Measurements from ENCODE around the gene BTK.

BTK gene

DNA sequence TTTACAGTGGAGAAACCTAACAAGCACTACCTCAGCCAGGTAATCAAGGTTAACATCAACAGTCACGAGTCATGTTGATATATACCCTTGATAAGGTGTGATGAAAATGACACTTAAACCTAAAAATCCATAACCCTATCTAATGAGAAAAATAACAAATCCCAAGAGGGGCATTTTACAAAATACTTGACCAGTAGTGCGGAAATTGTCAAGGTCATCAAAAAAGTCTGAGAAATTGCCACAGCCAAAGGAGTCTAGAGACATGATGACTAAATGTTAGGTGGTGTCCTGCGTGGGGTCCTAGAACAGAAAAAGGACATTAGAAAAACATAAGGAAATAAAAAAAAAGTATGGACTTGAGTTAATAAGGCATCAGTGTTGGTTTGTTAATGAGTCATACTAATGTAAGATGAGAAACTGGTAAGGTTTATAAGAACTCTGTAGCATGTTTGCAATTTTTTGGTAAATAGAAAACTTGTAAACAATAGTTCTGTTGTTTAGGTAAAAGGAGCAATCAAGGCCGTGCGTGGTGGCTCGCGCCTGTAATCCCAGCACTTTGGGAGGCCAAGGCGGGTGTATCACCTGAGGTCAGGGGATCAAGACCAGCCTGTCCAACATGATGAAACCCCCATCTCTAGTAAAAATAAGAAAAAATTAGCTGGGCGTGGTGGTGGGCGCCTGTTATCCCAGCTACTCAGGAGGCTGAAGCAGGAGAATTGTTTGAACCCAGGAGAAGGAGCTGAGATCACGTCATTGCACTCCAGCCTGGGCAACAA lies 7.7 kb upstream of the BTK start:
- no peaks in the 10 kb centered on the region for H3K9me3 ChIP-seq (ENCODE audit: control insufficient read depth, insufficient read depth, low read depth, low read length)
- peaks cover 54% of the 10 kb centered on the region for H3K36me3 ChIP-seq (ENCODE audit: control insufficient read depth, insufficient read depth, low read length)
- H3K4me1 ChIP-seq (ENCODE audit: control insufficient read depth, insufficient read depth, low read length): no peaks in the 10 kb centered on the region; the same call in 1 of the 2 replicates
- no peaks in the 10 kb centered on the region for H3K27me3 ChIP-seq (ENCODE audit: control insufficient read depth, insufficient read depth, low read length)
- no peak overlapping the region for H3K4me3 ChIP-seq (ENCODE audit: low read depth, low read length)
- H3K9ac ChIP-seq (ENCODE audit: low read length): no peak overlapping the region
- H3K27ac ChIP-seq (ENCODE audit: low read depth, low read length): no peak overlapping the region

DNA sequence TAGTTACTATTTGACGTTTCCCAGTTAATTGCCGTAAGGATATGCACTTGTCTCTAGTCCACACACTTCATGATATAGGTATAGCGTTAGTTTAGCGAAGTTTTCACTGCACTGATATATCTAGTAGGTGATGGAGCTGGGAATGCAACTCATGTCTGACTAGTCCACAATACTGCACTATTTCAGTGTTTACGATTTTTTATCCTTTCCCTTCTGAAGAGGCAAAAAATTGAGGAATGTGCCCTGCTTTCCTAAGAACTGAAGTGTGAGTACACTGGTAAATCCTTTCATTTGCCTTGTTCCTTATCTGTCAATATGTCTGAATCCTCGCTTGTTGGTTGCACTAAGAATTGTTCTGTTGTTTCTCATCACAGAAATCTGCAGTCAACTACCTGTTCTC lies 5.8 kb upstream of the BTK start:
- H3K9me3 ChIP-seq (ENCODE audit: control insufficient read depth, insufficient read depth, low read depth, low read length): no peaks in the 10 kb centered on the region
- H3K36me3 ChIP-seq (ENCODE audit: control insufficient read depth, insufficient read depth, low read length): peaks cover 46% of the 10 kb centered on the region
- H3K27me3 ChIP-seq (ENCODE audit: control insufficient read depth, insufficient read depth, low read length): no peaks in the 10 kb centered on the region
- H3K4me3 ChIP-seq (ENCODE audit: low read depth, low read length): peak overlapping the region; percentile 91
- H3K9ac ChIP-seq (ENCODE audit: low read length): peak overlapping the region; percentile 96
- peak overlapping the region; percentile 93; the same call in 1 of the 2 replicates for H3K27ac ChIP-seq (ENCODE audit: low read depth, low read length)
- peaks cover under 1% of the 10 kb centered on the region; the same call in 1 of the 2 replicates for H3K4me1 ChIP-seq (ENCODE audit: control insufficient read depth, insufficient read depth, low read length)

DNA sequence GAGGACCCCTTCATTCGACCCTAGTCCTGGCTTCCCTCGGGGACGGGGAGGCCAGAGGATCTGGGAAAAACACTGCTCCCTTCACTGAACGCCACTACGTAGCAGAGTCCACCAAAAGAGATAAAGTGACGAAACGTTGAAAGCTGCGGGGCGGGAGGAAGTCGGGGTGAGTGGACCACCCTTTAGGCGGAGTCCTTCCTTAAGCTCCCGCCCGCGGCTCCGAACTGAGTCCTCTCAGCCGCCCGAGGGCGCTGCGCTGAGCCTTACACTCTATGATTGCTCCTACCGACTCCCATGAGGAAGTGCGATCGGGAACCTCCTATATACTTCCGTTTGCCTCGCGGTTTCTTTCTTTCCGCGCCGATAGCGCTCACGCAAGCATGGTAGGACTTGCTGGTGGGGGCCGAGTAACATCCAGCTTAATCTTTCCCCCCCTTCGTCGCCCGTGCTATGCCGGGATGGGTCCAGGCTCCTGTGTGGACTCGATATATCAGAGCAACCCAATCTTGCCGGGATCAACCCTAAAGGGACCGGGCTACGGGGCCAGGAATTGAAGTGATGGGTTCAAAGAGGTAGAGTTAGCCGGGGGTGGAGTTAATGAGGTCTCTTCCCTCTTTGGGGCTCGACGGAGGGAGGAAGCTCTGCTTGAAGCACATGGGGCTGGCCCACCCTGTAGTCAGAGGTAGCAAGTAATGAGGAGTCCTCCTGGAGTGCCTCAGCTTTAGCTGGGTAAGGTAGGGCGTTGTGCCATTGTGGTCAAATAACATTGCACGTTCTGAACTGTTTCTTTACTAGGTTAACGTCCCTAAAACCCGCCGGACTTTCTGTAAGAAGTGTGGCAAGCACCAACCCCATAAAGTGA lies 4.9 kb upstream of the BTK start, which contains the start of gene RPL36A:
TSS of gene RPL36A (plus strand) at position 348 of the 862 bp plus-strand sequence. CDS start at position 381, 33 bp downstream.
- peak within 1 kb of the TSS; percentile 91 for H3K4me3 ChIP-seq (ENCODE audit: low read depth, low read length)

DNA sequence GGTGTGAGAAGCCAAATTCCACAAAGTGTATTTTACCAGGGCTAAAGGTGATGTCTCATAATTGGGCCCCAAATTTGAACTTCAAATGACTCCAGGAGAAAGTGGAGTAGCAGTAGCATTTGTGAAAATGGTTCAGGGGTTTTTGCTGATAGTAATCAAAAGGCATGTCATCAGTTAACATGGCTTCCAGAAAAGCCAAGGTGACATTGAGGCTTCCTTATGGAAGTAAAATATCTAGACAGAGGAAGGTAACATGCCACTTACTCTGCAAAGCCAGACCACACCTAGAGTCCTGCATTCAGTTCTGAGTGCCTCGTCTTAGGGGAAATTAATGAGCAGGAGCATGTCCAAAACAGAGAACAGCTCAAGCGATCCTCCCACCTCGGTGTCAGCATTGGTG lies 2.6 kb upstream of the BTK start:
- Histone ChIP-seq H3K27me3 (ENCODE audit: control insufficient read depth, insufficient read depth, low read length) (no peaks in the 10 kb centered on the region; the same call in 1 of the 2 replicates), H3K4me1 (ENCODE audit: control insufficient read depth, insufficient read depth, low read length) (peaks cover 12% of the 10 kb centered on the region; the same call in 1 of the 2 replicates), H3K27ac (ENCODE audit: low read depth, low read length) (no peak overlapping the region), H3K9ac (ENCODE audit: low read length) (no peak overlapping the region), H3K4me3 (ENCODE audit: low read depth, low read length) (no peak overlapping the region), H3K9me3 (ENCODE audit: control insufficient read depth, insufficient read depth, low read depth, low read length) (no peaks in the 10 kb centered on the region), H3K36me3 (ENCODE audit: control insufficient read depth, insufficient read depth, low read length) (peaks cover 24% of the 10 kb centered on the region)

More for the DNA sequence above, 4.9 kb upstream of the BTK start, which contains the start of gene RPL36A:
- H3K36me3 ChIP-seq (ENCODE audit: control insufficient read depth, insufficient read depth, low read length): peaks cover 44% of the 10 kb centered on the region
- H3K9ac ChIP-seq (ENCODE audit: low read length): peak within 1 kb of the TSS; percentile 96
- H3K27me3 ChIP-seq (ENCODE audit: control insufficient read depth, insufficient read depth, low read length): no peaks in the 10 kb centered on the region; the same call in 1 of the 2 replicates
- H3K27ac ChIP-seq (ENCODE audit: low read depth, low read length): peak within 1 kb of the TSS; percentile 93
- peaks cover 10% of the 10 kb centered on the region; the same call in 1 of the 2 replicates for H3K4me1 ChIP-seq (ENCODE audit: control insufficient read depth, insufficient read depth, low read length)
- no peaks in the 10 kb centered on the region for H3K9me3 ChIP-seq (ENCODE audit: control insufficient read depth, insufficient read depth, low read depth, low read length)

DNA sequence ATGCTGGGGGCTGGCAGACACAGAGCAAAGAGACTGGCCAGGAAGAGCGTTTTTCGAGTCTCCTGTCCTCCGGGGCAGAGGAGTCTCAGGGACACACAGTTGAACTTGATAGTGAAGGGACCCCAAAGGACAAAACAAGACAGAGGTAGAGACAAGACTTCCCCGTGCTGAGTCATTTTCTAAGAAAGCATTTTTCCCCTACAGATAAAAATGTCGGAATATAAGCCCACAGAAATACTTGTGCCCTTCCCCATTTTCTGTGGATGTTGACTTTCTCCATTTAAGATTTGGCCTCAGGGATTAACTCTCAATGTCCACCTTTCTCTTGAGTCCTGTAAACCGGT lies 523 bp upstream of the BTK start:
- peaks cover 5% of the 10 kb centered on the region for H3K36me3 ChIP-seq (ENCODE audit: control insufficient read depth, insufficient read depth, low read length)
- H3K27me3 ChIP-seq (ENCODE audit: control insufficient read depth, insufficient read depth, low read length): no peaks in the 10 kb centered on the region; the same call in 1 of the 2 replicates
- H3K4me3 ChIP-seq (ENCODE audit: low read depth, low read length): no peak overlapping the region
- H3K9ac ChIP-seq (ENCODE audit: low read length): no peak overlapping the region
- H3K27ac ChIP-seq (ENCODE audit: low read depth, low read length): no peak overlapping the region
- H3K9me3 ChIP-seq (ENCODE audit: control insufficient read depth, insufficient read depth, low read depth, low read length): no peaks in the 10 kb centered on the region
- H3K4me1 ChIP-seq (ENCODE audit: control insufficient read depth, insufficient read depth, low read length): peaks cover 12% of the 10 kb centered on the region; the same call in 1 of the 2 replicates

DNA sequence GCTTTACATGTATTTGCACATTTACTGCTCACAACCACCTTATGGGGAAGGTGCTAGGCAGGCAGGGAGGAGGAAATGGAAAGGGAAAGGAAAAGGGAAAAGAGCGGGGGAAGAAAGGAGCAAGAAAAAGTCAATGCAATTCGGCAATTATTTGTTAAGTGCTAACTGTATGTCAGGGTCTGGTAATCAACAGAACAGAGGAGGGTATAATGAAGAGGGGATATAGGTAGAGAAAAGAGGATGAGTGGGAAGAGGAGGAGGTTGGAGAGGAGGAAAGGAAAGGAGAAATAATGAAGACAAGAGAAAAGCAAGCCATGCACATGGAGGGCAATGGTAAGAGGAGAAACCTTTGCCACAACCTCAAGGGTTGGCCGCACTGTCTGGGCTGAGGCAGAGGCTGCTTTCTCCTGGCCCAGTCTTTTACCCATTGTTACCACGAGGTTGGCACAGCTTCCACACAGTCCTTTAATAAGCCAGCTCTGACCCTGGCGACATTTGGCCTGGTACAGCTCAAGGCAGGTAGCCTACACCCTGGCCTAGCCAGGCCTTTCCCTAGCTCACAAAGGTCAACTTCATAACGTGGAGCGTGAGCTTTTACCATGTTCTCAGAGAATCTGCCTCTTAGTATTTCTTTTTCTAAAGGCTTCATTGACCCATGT lies 836 bp downstream of the BTK start:
- Histone ChIP-seq H3K36me3 (ENCODE audit: control insufficient read depth, insufficient read depth, low read length) (no peaks in the 10 kb centered on the region), H3K4me1 (ENCODE audit: control insufficient read depth, insufficient read depth, low read length) (peaks cover 12% of the 10 kb centered on the region; the same call in 1 of the 2 replicates), H3K27me3 (ENCODE audit: control insufficient read depth, insufficient read depth, low read length) (no peaks in the 10 kb centered on the region; the same call in 1 of the 2 replicates), H3K9me3 (ENCODE audit: control insufficient read depth, insufficient read depth, low read depth, low read length) (no peaks in the 10 kb centered on the region), H3K9ac (ENCODE audit: low read length) (no peak overlapping the region), H3K4me3 (ENCODE audit: low read depth, low read length) (no peak overlapping the region), H3K27ac (ENCODE audit: low read depth, low read length) (no peak overlapping the region)

DNA sequence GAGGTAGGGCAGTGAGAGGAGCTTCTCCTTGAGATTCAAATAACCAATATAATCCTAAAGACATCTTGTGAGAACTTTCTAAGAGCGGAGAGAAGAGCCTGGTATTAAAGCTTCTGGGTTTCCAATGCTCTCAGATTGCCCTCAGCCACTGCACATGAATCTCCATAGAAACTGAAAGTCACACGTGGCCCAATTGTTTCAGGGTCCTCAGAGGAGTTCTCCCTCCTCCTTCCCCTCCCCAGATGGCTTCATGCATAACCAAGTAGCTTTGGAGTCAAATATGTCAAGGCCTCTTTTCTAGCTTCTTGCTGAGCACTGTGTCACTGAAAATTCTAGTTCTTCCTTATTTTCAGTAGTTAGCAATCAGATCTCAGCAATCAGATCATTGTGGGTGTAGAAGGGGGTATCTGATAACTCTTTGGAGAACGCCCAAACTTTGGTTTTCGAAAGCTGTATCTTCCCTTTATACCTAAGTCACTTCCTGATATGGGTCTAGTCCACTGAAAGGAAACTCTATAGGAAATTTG lies 2.2 kb downstream of the BTK start:
- H3K4me3 ChIP-seq (ENCODE audit: low read depth, low read length): no peak overlapping the region
- H3K27ac ChIP-seq (ENCODE audit: low read depth, low read length): no peak overlapping the region
- no peaks in the 10 kb centered on the region for H3K9me3 ChIP-seq (ENCODE audit: control insufficient read depth, insufficient read depth, low read depth, low read length)
- peaks cover 12% of the 10 kb centered on the region; the same call in 1 of the 2 replicates for H3K4me1 ChIP-seq (ENCODE audit: control insufficient read depth, insufficient read depth, low read length)
- no peak overlapping the region for H3K9ac ChIP-seq (ENCODE audit: low read length)
- no peaks in the 10 kb centered on the region for H3K36me3 ChIP-seq (ENCODE audit: control insufficient read depth, insufficient read depth, low read length)
- no peaks in the 10 kb centered on the region; the same call in 1 of the 2 replicates for H3K27me3 ChIP-seq (ENCODE audit: control insufficient read depth, insufficient read depth, low read length)

DNA sequence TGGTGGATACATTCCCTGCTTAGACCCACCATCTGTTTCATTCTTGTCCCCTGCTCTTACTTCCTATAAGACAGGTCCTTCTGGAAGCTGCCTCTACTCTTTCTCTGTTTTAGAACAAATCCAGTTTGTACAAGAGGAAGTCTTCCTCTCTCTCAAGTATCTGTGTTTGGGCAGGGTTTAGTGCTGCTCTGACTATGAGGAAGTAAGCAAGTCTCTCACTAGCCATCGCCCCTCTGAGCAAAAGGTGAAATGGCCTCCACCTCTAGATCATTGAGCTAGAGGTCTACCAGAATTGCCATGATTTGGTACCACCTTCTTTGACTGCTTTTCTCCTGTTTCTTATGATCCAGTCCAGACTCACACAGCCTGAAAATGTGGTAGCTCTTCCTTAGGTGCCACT lies 8.4 kb downstream of the BTK start:
- H3K27ac ChIP-seq (ENCODE audit: low read depth, low read length): no peak overlapping the region
- H3K9me3 ChIP-seq (ENCODE audit: control insufficient read depth, insufficient read depth, low read depth, low read length): no peaks in the 10 kb centered on the region
- H3K4me1 ChIP-seq (ENCODE audit: control insufficient read depth, insufficient read depth, low read length): no peaks in the 10 kb centered on the region
- H3K9ac ChIP-seq (ENCODE audit: low read length): no peak overlapping the region
- H3K36me3 ChIP-seq (ENCODE audit: control insufficient read depth, insufficient read depth, low read length): no peaks in the 10 kb centered on the region
- H3K27me3 ChIP-seq (ENCODE audit: control insufficient read depth, insufficient read depth, low read length): 0 out of 2 replicates have a peak, but pooled peaks cover 4% of the 10 kb centered on the region
- H3K4me3 ChIP-seq (ENCODE audit: low read depth, low read length): no peak overlapping the region

DNA sequence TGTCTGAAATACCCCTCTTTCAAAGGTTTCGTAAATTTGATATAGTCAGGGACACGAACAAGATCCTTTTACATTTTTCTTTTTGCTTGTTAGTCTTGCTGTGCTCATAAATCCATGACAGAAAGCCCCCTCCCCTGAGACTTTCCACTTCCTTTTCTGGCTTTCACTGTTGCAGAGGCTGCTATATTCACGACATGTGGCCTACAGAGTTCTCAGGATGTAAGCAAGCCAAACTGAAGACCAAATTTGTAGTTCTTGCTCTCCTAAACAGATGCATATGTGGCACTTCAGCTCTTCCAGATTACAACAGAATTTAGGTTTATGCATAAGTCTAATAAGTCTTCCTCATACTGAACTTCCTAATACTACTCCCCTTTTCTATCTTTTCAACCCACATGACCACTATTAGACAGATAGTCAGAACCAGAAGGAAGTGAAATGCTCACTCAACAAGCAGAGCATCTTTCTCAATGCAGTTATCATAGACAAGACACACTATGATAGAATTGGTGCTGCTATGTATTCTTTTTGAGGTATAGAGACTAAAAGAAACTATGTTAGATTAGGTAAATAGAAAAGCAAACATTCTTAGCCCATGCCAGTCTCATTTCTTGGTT lies 15.0 kb downstream of the BTK start:
- no peak overlapping the region for H3K27ac ChIP-seq (ENCODE audit: low read depth, low read length)
- no peaks in the 10 kb centered on the region for H3K9me3 ChIP-seq (ENCODE audit: control insufficient read depth, insufficient read depth, low read depth, low read length)
- no peaks in the 10 kb centered on the region for H3K36me3 ChIP-seq (ENCODE audit: control insufficient read depth, insufficient read depth, low read length)
- peaks cover 4% of the 10 kb centered on the region; the same call in 1 of the 2 replicates for H3K27me3 ChIP-seq (ENCODE audit: control insufficient read depth, insufficient read depth, low read length)
- no peak overlapping the region for H3K4me3 ChIP-seq (ENCODE audit: low read depth, low read length)
- H3K4me1 ChIP-seq (ENCODE audit: control insufficient read depth, insufficient read depth, low read length): no peaks in the 10 kb centered on the region
- H3K9ac ChIP-seq (ENCODE audit: low read length): no peak overlapping the region

DNA sequence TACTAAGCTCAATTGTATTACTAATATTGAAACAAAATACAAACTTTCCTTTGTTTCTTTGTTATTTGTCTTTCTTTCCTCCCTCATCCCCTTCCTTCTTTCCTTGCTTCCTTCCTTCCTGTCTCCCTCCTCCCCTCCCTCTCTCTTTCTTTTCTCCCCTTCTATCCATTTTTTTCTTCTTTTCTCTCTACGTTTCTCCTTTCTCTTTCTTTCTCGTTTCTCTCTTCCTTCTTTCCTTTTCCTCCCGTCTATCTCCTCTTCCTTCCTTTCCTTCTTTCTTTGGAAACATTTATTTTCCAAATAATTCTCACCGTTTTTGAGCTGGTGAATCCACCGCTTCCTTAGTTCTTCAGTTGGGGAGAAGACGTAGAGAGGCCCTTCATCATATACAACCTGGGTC lies 16.3 kb downstream of the BTK start:
- Histone ChIP-seq H3K4me1 (ENCODE audit: control insufficient read depth, insufficient read depth, low read length) (no peaks in the 10 kb centered on the region), H3K36me3 (ENCODE audit: control insufficient read depth, insufficient read depth, low read length) (no peaks in the 10 kb centered on the region)

More for the DNA sequence above, 16.3 kb downstream of the BTK start:
- Histone ChIP-seq H3K27me3 (ENCODE audit: control insufficient read depth, insufficient read depth, low read length) (no peaks in the 10 kb centered on the region; the same call in 1 of the 2 replicates), H3K9ac (ENCODE audit: low read length) (no peak overlapping the region), H3K9me3 (ENCODE audit: control insufficient read depth, insufficient read depth, low read depth, low read length) (no peaks in the 10 kb centered on the region), H3K27ac (ENCODE audit: low read depth, low read length) (no peak overlapping the region), H3K4me3 (ENCODE audit: low read depth, low read length) (no peak overlapping the region)
